Spleen (tissue), 11 donors: ENCODE measurements around the gene PILRA. TPM values are rescaled to one million over a fixed set of nuclear protein-coding genes. Genes with fewer than 3 reads are reported as not detected.

Source experiments
- DNase-seq: peaks from one replicate; pipeline ENCODE4 v3.0.0-alpha.2; 2020
- H3K27ac ChIP-seq, 8 donors: fragments of 200-600 bp; sonication (generic) in 7 of 8; 1 replicate in 4 of 8; 2 replicates in 4 of 8; pipeline versions ENCODE4 v1.5.0 to v1.8.0; 2016 to 2021; ENCODE audit warnings: inconsistent platforms in 4 of 8, mild to moderate bottlenecking in 4 of 8, moderate library complexity in 1 of 8
- H3K27me3 ChIP-seq, 7 donors: fragments of 200-600 bp; sonication (generic) in 6 of 7; replicated peaks in 1 of 7; 1 replicate in 4 of 7; 2 replicates in 3 of 7; pipeline versions ENCODE4 v1.5.0 to v1.8.0; 2016 to 2021; ENCODE audit warnings: inconsistent platforms in 3 of 7, mild to moderate bottlenecking in 1 of 7
- H3K36me3 ChIP-seq, 6 donors: fragments of 200-600 bp; sonication (generic) in 5 of 6; 1 replicate in 4 of 6; 2 replicates in 2 of 6; pipeline versions ENCODE4 v1.5.0 to v1.8.0; 2016 to 2021; ENCODE audit warnings: inconsistent platforms in 2 of 6
- H3K4me1 ChIP-seq, 6 donors: fragments of 200-600 bp; sonication (generic) in 5 of 6; 1 replicate in 3 of 6; 2 replicates in 3 of 6; pipeline versions ENCODE4 v1.5.0 to v1.8.0; 2016 to 2021; ENCODE audit warnings: inconsistent platforms in 3 of 6
- H3K4me3 ChIP-seq, 8 donors: fragments of 200-600 bp; sonication (generic) in 7 of 8; 1 replicate in 4 of 8; 2 replicates in 4 of 8; pipeline versions ENCODE4 v1.5.0 to v1.8.0; 2016 to 2021; ENCODE audit warnings: inconsistent platforms in 4 of 8, mild to moderate bottlenecking in 4 of 8, moderate library complexity in 2 of 8
- H3K9me3 ChIP-seq, 8 donors: fragments of 200-600 bp; sonication (generic) in 7 of 8; 1 replicate in 4 of 8; 2 replicates in 4 of 8; pipeline versions ENCODE4 v1.5.0 to v1.8.0; 2016 to 2021; ENCODE audit warnings: inconsistent platforms in 4 of 8
- CTCF ChIP-seq, 11 experiments: fragments of 200-600 bp in 7 of 11; fragments of 450-650 bp in 4 of 11; sonication (generic) in 4 of 11; IDR thresholded peaks in 8 of 11; conservative IDR thresholded peaks in 3 of 11; 1 replicate in 7 of 11; 2 replicates in 4 of 11; pipeline versions ENCODE4 v1.4.0 to v1.8.0; 2016 to 2021; ENCODE audit warnings: antibody characterized with exemption in 11 of 11, inconsistent platforms in 4 of 11, mild to moderate bottlenecking in 1 of 11
- POLR2A ChIP-seq, 3 donors: fragments of 450-650 bp; IDR thresholded peaks; one replicate each; pipeline ENCODE4 v1.5.1; 2017; ENCODE audit warnings: antibody characterized with exemption in 3 of 3, mild to moderate bottlenecking in 1 of 3
- POLR2AphosphoS5 ChIP-seq, 3 donors: sonication (generic); formaldehyde crosslinking; IDR thresholded peaks; one replicate each; pipeline ENCODE4 v1.5.1; 2017; ENCODE audit warnings: antibody characterized with exemption in 3 of 3
- WGBS, 5 donors: extraction: QIAGEN DNeasy Blood & Tissue Kit in 3 of 5; methylation state at CpG; one replicate each; pipeline versions ENCODE4 v1.1.5 to v1.1.7; 2013 to 2018; 5-methylcytosine and 5-hydroxymethylcytosine counted together
- intact Hi-C: fragments of 100-400 bp; cut with DNase I; formaldehyde crosslinking; loops from one replicate; pipeline ENCODE4 v1.15.0; 2023; ENCODE audit warnings: low total_unique reads
- polyA plus RNA-seq, 3 donors: library from polyadenylated mRNA; stranded (reverse); fragments of 200-250 nt; gene quantifications; one replicate each; pipeline ENCODE4 v1.2.1, GENCODE V29; 2013
- total RNA-seq, 7 donors: library from RNA; depleted of rRNA in 3 of 7; stranded (reverse); fragments of >200 nt in 3 of 7; fragmentation: NEBNext Ultra II Directional in 4 of 7; extraction: Animal tissue kit (Norgen Biotek cat#: 25700) in 4 of 7; gene quantifications; one replicate each; pipeline versions ENCODE4 v1.1.0 to v1.2.1, GENCODE V29; 2016 to 2021
- donor health status: healthy with polysubstance abuse.
- donor health status: DM: no; HTN: no; CAD: no; lungs with moderate emphysema.
- donor health status: DM: no; HTN: no; CAD: no.
- donor health status: Bipolar disorder and iron deficiency.
- donor health status: healthy.
- donor health status: DM: no; HTN: no; CAD: no.
- donor health status: DM: yes; HTN: yes; CAD: no.

The PILRA gene
- total and polyA plus RNA-seq, 10 donors: 5.8 to 61.1 (median 25.8) TPM

GRCh38 chr7:100370303-100370702, 3.0 kb upstream of the PILRA start:
- Histone ChIP-seq H3K4me1 (peaks cover 12 to 100% (median 80%) of the 10 kb centered on the region in 6 donors), H3K27me3 (no peaks in the 10 kb centered on the region), H3K4me3 (peak overlapping the region in 1 of 8 donors; percentile 61), H3K36me3 (peaks cover 0 to 21% (median 0%) of the 10 kb centered on the region in 6 donors), H3K9me3 (no peaks in the 10 kb centered on the region), H3K27ac (peak overlapping the region; percentile 82 to 97 (median 92))
- no peak for TF ChIP-seq POLR2AphosphoS5 (IDR thresholded peaks at IDR 0.05)
- 66 to 74% (median 68%) methylated on average over 4 of the region's 4 CpGs for WGBS, 5 donors
- no peak for DNase-seq
- intact Hi-C loops: no loop called here

DNA sequence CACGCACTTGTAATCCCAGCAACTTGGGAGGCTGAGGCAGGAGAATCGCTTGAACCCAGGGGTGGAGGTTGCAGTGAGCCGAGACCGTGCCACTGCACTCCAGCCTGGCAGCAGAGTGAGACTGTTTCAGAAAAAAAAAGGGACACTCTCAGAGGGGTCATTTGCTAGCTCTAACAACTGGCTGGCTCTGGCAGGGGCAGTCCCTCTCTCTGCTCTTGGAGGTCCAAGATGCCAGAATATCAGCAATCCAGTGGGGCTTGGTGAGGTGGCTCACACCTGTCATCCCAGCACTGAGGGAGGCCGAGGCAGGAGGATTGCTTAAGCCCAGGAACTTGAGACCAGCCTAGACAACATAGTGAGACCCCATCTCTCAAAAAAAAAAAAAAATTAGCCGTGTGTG, 2.5 kb upstream of the PILRA start:
- no peak overlapping the region for H3K4me3 ChIP-seq
- WGBS, 5 donors: 74 to 91% (median 81%) methylated on average over 5 to 6 of the region's 6 CpGs
- H3K9me3 ChIP-seq: no peaks in the 10 kb centered on the region
- no peak for DNase-seq
- H3K4me1 ChIP-seq: peaks cover 9 to 100% (median 76%) of the 10 kb centered on the region in 6 donors
- TF ChIP-seq POLR2AphosphoS5 (IDR thresholded peaks at IDR 0.05): no peak
- TF ChIP-seq CTCF (IDR thresholded peaks at IDR 0.05 in 8 of 11, conservative IDR thresholded peaks at IDR 0.05 in 3 of 11): no peak
- no peak for TF ChIP-seq POLR2A (IDR thresholded peaks at IDR 0.05)
- intact Hi-C loops: no loop called here
- peaks cover 0 to 21% (median 0%) of the 10 kb centered on the region in 6 donors for H3K36me3 ChIP-seq
- H3K27me3 ChIP-seq: no peaks in the 10 kb centered on the region
- H3K27ac ChIP-seq: peak overlapping the region in 6 of 8 donors; percentile 85 to 97 (median 92)

DNA sequence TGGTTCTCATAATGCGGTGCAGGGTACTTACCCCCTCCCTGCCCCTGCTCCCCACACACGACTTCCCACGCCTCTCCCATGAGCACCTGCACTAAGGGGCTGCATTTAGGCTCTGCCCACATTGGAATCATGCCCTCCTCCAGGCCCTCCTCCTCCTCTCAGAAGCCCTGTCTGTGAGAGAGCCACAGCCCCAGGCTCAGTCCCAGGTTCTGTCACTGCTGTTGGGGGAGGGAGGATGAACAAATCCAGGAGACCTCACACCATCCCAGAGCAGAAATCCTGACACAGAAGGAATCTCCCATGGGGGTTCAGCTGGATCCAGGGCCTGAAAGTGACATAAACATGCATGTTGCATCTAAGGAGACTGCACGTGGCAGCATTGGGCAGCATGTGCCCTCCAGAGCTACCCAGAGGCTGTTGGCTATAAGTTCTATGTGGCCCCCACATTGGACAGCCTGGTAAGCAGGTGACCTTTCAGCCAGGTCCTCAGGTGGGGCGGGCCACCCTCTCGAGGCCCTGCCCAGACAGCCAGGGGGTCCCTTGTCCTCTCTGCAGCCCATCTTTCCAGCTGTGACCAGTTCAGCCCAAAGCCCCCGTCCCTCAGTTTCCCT, 1.6 kb upstream of the PILRA start:
- peaks cover 0 to 21% (median 0%) of the 10 kb centered on the region in 6 donors for H3K36me3 ChIP-seq
- 63 to 76% (median 70%) methylated on average over 3 to 7 of the region's 7 CpGs for WGBS, 5 donors
- no peak for TF ChIP-seq POLR2A (IDR thresholded peaks at IDR 0.05)
- TF ChIP-seq CTCF (IDR thresholded peaks at IDR 0.05 in 8 of 11, conservative IDR thresholded peaks at IDR 0.05 in 3 of 11): no peak
- H3K4me1 ChIP-seq: peaks cover 9 to 100% (median 71%) of the 10 kb centered on the region in 6 donors
- no peaks in the 10 kb centered on the region for H3K27me3 ChIP-seq
- H3K27ac ChIP-seq: peak overlapping the region in 7 of 8 donors; percentile 74 to 97 (median 80)
- peak overlapping the region in 1 of 8 donors; percentile 63 for H3K4me3 ChIP-seq
- intact Hi-C loops: no loop called here
- no peaks in the 10 kb centered on the region for H3K9me3 ChIP-seq
- DNase-seq: peak; percentile 71

- Histone ChIP-seq H3K4me1 (peaks cover 9 to 99% (median 66%) of the 10 kb centered on the region in 6 donors), H3K4me3 (peak overlapping the region in 1 of 8 donors; percentile 63), H3K36me3 (peaks cover 0 to 19% (median 0%) of the 10 kb centered on the region in 6 donors), H3K27ac (peak overlapping the region; percentile 57 to 97 (median 80)), H3K27me3 (no peaks in the 10 kb centered on the region), H3K9me3 (no peaks in the 10 kb centered on the region)
- WGBS, 5 donors: 23 to 43% (median 41%) methylated on average over 8 of the region's 8 CpGs
- intact Hi-C loops: no loop called here
- TF ChIP-seq POLR2AphosphoS5 (IDR thresholded peaks at IDR 0.05) (peak; percentile 47 to 70 (median 58)), POLR2A (IDR thresholded peaks at IDR 0.05) (no peak)
- peak; percentile 82 for DNase-seq
Observed at GRCh38 chr7:100372256-100372655, 1.0 kb upstream of the PILRA start.

DNA sequence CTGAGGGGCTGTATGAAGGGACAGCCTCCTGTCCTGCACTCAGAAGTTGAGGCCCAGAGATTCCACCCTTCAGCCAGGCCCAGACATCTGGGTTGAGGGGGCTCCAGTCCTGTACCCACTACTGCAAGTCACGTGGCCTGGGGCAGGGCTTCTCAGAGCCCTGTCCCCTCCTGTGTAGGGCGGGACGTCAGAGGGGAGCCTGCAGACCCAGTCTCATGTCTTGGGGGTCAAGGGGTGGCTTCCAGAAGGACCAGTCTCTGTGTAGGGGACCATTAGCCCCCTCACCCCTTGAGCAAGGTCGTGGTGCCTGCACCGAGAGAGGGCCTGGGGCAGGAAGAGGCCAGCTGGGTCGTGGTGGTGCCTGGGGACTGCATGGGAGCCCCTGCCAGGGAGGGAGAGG, 593 bp upstream of the PILRA start:
- TF ChIP-seq POLR2A (IDR thresholded peaks at IDR 0.05): no peak
- TF ChIP-seq POLR2AphosphoS5 (IDR thresholded peaks at IDR 0.05): no peak
- no peak for TF ChIP-seq CTCF (IDR thresholded peaks at IDR 0.05 in 8 of 11, conservative IDR thresholded peaks at IDR 0.05 in 3 of 11)
- Histone ChIP-seq H3K9me3 (no peaks in the 10 kb centered on the region), H3K4me3 (peak overlapping the region in 1 of 8 donors; percentile 63), H3K27me3 (no peaks in the 10 kb centered on the region), H3K27ac (peak overlapping the region; percentile 57 to 97 (median 80)), H3K4me1 (peaks cover 6 to 99% (median 61%) of the 10 kb centered on the region in 6 donors), H3K36me3 (peaks cover 0 to 19% (median 0%) of the 10 kb centered on the region in 6 donors)
- peak; percentile 79 for DNase-seq
- WGBS, 5 donors: 37 to 69% (median 54%) methylated on average over 6 of the region's 6 CpGs
- intact Hi-C loops: no loop called here
